Neural progenitor cell (in vitro differentiated cells): ENCODE data around the gene POLG2. TPM values are rescaled to one million over a fixed set of nuclear protein-coding genes. Genes with fewer than 3 reads are reported as not detected.

Experiments
- DNase-seq: peaks from one replicate; pipeline ENCODE4 v3.0.0-alpha.2; 2016; ENCODE audit warnings: low spot score
- H2AFZ ChIP-seq: fragments of 200-600 bp; sonication (generic); replicated peaks from 2 replicates; pipeline ENCODE4 v1.6.1; 2016; ENCODE audit warnings: antibody characterized with exemption
- H3F3A ChIP-seq: fragments of 200-600 bp; sonication (generic); 2 replicates; pipeline ENCODE4 v1.6.1; 2016; ENCODE audit warnings: antibody characterized with exemption, low read depth
- H3K27ac ChIP-seq: fragments of 200-600 bp; sonication (generic); 2 replicates; pipeline ENCODE4 v1.5.1; 2016; ENCODE audit warnings: mild to moderate bottlenecking
- H3K27me3 ChIP-seq: fragments of 200-600 bp; sonication (generic); 2 replicates; pipeline ENCODE4 v1.6.1; 2016; ENCODE audit warnings: mild to moderate bottlenecking, moderate library complexity
- H3K36me3 ChIP-seq: fragments of 200-600 bp; sonication (generic); 2 replicates; pipeline ENCODE4 v1.5.1; 2016
- H3K4me1 ChIP-seq: fragments of 200-600 bp; sonication (generic); 2 replicates; pipeline ENCODE4 v1.6.1; 2016; ENCODE audit warnings: mixed run types
- H3K4me2 ChIP-seq: fragments of 200-600 bp; sonication (generic); 2 replicates; pipeline ENCODE4 v1.6.1; 2016
- H3K4me3 ChIP-seq: fragments of 200-600 bp; sonication (generic); 2 replicates; pipeline ENCODE4 v1.5.1; 2016
- H3K79me2 ChIP-seq: fragments of 200-600 bp; sonication (generic); 2 replicates; pipeline ENCODE4 v1.6.1; 2016; ENCODE audit warnings: low read depth
- H3K9ac ChIP-seq: fragments of 200-600 bp; sonication (generic); 2 replicates; pipeline ENCODE4 v1.6.1; 2016
- H3K9me3 ChIP-seq: fragments of 200-600 bp; sonication (generic); 2 replicates; pipeline ENCODE4 v1.5.1; 2016; ENCODE audit warnings: low read depth
- H4K20me1 ChIP-seq: fragments of 200-600 bp; sonication (generic); 2 replicates; pipeline ENCODE4 v1.6.1; 2016; ENCODE audit warnings: low read depth
- H3K27ac Mint-ChIP-seq: 3 replicates; pipeline ENCODE4 v1.8.0; 2021; ENCODE audit warnings: mixed read lengths
- H3K27me3 Mint-ChIP-seq: 2 replicates; pipeline ENCODE4 v1.8.0; 2022; ENCODE audit warnings: low read depth, mild to moderate bottlenecking, inconsistent platforms, moderate library complexity, mixed read lengths; ENCODE audit not compliant: insufficient read depth
- H3K36me3 Mint-ChIP-seq: 3 replicates; pipeline ENCODE4 v1.8.0; 2021; ENCODE audit warnings: mixed read lengths
- H3K4me1 Mint-ChIP-seq: 3 replicates; pipeline ENCODE4 v1.8.0; 2021; ENCODE audit warnings: mixed read lengths
- H3K4me3 Mint-ChIP-seq: 3 replicates; pipeline ENCODE4 v1.8.0; 2021; ENCODE audit warnings: mild to moderate bottlenecking, moderate library complexity, mixed read lengths
- H3K9me3 Mint-ChIP-seq: 3 replicates; pipeline ENCODE4 v1.8.0; 2020; ENCODE audit warnings: mixed read lengths
- CTCF ChIP-seq: fragments of 200-600 bp; sonication (generic); IDR thresholded peaks from 2 replicates; pipeline ENCODE4 v1.5.1; 2017; ENCODE audit warnings: antibody characterized with exemption, mild to moderate bottlenecking
- EZH2 ChIP-seq: fragments of 200-600 bp; sonication (generic); IDR thresholded peaks from 2 replicates; pipeline ENCODE4 v1.6.1; 2017; ENCODE audit warnings: antibody characterized with exemption, mild to moderate bottlenecking, moderate library complexity
- EZH2phosphoT487 ChIP-seq: fragments of 200-600 bp; sonication (generic); IDR thresholded peaks from 2 replicates; pipeline ENCODE4 v1.6.1; 2017; ENCODE audit warnings: antibody characterized with exemption
- total RNA-seq: library from RNA; depleted of rRNA; stranded (reverse); fragments of >200 nt; gene quantifications from 2 replicates; pipeline ENCODE4 v1.2.3, GENCODE V29; 2015; ENCODE audit warnings: low replicate concordance

Gene POLG2
- total RNA-seq, 1 donor from 2014 or later, result 33.9 TPM

GRCh38 chr17:64503341-64503740, 6.5 kb upstream of the POLG2 start:
- H3K27me3 ChIP-seq, result no peaks in the 10 kb centered on the region
- Mint-ChIP-seq H3K27ac (no peak overlapping the region), H3K4me1 (peaks cover 37% of the 10 kb centered on the region), H3K27me3 (peaks cover 15% of the 10 kb centered on the region), H3K4me3 (peak overlapping the region; percentile 12), H3K9me3 (no peaks in the 10 kb centered on the region), H3K36me3 (peaks cover 50% of the 10 kb centered on the region)
- H3K9ac ChIP-seq, result no peak overlapping the region
- peaks cover 86% of the 10 kb centered on the region for H3K79me2 ChIP-seq
- no peak overlapping the region for H3K4me3 ChIP-seq
- peaks cover 78% of the 10 kb centered on the region for H4K20me1 ChIP-seq
- H3K36me3 ChIP-seq, result peaks cover 59% of the 10 kb centered on the region
- H3K4me1 ChIP-seq, result peaks cover 24% of the 10 kb centered on the region
- no peaks in the 10 kb centered on the region for H3K9me3 ChIP-seq
- no peak for TF ChIP-seq EZH2phosphoT487
- no peak for TF ChIP-seq CTCF
- no peak for TF ChIP-seq EZH2
- DNase-seq, result no peak
- H3K27ac ChIP-seq, result no peak overlapping the region
- peaks cover 82% of the 10 kb centered on the region for H3F3A ChIP-seq
- H2AFZ ChIP-seq, result no peak overlapping the region
- peak overlapping the region; percentile 96 for H3K4me2 ChIP-seq

GRCh38 chr17:64502809-64503208, 6.0 kb upstream of the POLG2 start:
- peak overlapping the region; percentile 12 for H3K4me3 Mint-ChIP-seq

GRCh38 chr17:64502021-64502420, 5.2 kb upstream of the POLG2 start:
- H4K20me1 ChIP-seq, result peaks cover 78% of the 10 kb centered on the region
- no peak overlapping the region for H3K4me3 ChIP-seq
- H3K36me3 Mint-ChIP-seq, result peaks cover 50% of the 10 kb centered on the region
- peaks cover 16% of the 10 kb centered on the region for H3K27me3 Mint-ChIP-seq
- no peak overlapping the region for H3K9ac ChIP-seq
- no peak for DNase-seq
- no peak overlapping the region for H3K27ac Mint-ChIP-seq
- no peak overlapping the region for H3K4me2 ChIP-seq
- peaks cover 55% of the 10 kb centered on the region for H3K36me3 ChIP-seq
- H3F3A ChIP-seq, result peaks cover 93% of the 10 kb centered on the region
- H3K4me3 Mint-ChIP-seq, result no peak overlapping the region
- no peak overlapping the region for H3K27ac ChIP-seq
- no peak for TF ChIP-seq CTCF
- TF ChIP-seq EZH2, result no peak
- no peak for TF ChIP-seq EZH2phosphoT487
- no peaks in the 10 kb centered on the region for H3K27me3 ChIP-seq
- H3K4me1 ChIP-seq, result peaks cover 18% of the 10 kb centered on the region
- peaks cover 73% of the 10 kb centered on the region for H3K79me2 ChIP-seq
- H2AFZ ChIP-seq, result no peak overlapping the region
- H3K9me3 ChIP-seq, result no peaks in the 10 kb centered on the region
- H3K9me3 Mint-ChIP-seq, result no peaks in the 10 kb centered on the region
- peaks cover 36% of the 10 kb centered on the region for H3K4me1 Mint-ChIP-seq

More at GRCh38 chr17:64502809-64503208, 6.0 kb upstream of the POLG2 start:
- Mint-ChIP-seq H3K27ac (no peak overlapping the region), H3K36me3 (peaks cover 50% of the 10 kb centered on the region), H3K27me3 (peaks cover 16% of the 10 kb centered on the region), H3K4me1 (peaks cover 36% of the 10 kb centered on the region), H3K9me3 (no peaks in the 10 kb centered on the region)
- TF ChIP-seq EZH2, result no peak
- no peak for TF ChIP-seq CTCF
- no peak for TF ChIP-seq EZH2phosphoT487
- H3K4me2 ChIP-seq, result no peak overlapping the region
- no peaks in the 10 kb centered on the region for H3K9me3 ChIP-seq
- H3K27me3 ChIP-seq, result no peaks in the 10 kb centered on the region
- H3K27ac ChIP-seq, result no peak overlapping the region
- H3K9ac ChIP-seq, result no peak overlapping the region
- peaks cover 80% of the 10 kb centered on the region for H3K79me2 ChIP-seq
- no peak overlapping the region for H3K4me3 ChIP-seq
- peaks cover 19% of the 10 kb centered on the region for H3K4me1 ChIP-seq
- H3F3A ChIP-seq, result peaks cover 88% of the 10 kb centered on the region
- H4K20me1 ChIP-seq, result peaks cover 78% of the 10 kb centered on the region
- DNase-seq, result no peak
- peaks cover 55% of the 10 kb centered on the region for H3K36me3 ChIP-seq
- H2AFZ ChIP-seq, result no peak overlapping the region
